ENCODE data around the gene NLRX1. TPM values are rescaled to one million over a fixed set of nuclear protein-coding genes. Genes with fewer than 3 reads are reported as not detected.
"Not testable (repeated sequence)": the region's sequence is repeated elsewhere in the genome, so short reads cannot be mapped to it uniquely, and the experiment has no call there.

NLRX1 gene
- polyA plus RNA-seq, 1 experiment: 4.7 TPM

DNA sequence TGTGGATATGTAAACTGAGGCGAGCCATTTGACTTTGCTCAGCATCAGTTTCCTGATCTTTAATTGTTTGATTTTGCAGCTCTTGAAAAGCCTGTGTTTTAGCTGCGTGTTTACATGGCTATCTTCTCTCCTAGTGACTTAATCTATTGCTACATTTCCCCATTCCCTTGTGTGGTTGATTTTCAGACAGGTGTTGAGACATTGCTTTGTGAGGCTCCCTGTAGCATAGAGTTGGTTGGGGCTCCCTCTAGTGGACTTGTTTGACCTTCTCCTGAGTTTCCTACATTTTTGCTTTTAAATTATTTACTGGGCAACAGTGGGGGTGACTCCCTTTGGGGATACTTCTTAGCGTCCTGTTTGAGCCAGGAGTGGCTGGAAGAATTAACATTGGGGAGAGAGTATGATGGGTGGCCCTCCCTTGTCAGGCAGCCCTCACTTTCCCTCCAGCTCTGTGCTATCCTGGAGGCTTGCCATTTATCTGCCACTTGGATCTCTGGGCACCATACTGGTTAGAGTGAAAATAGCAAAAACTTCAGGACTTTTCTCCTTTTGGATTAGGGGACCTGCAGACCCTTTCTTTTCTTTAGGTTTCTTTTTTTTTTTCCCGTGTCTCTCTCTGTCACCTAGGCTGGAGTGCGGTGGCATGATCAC, 28.4 kb downstream of the NLRX1 start:
- Histone ChIP-seq H3K27me3 (ENCODE audit: control insufficient read depth, insufficient read depth, low read length) (no peaks in the 10 kb centered on the region), H3K27ac (ENCODE audit: low read depth, low read length) (no peak overlapping the region), H3K4me3 (ENCODE audit: low read depth, low read length) (no peak overlapping the region), H3K9me3 (ENCODE audit: control insufficient read depth, insufficient read depth, low read length) (no peaks in the 10 kb centered on the region)
- ChIA-PET POLR2A (interaction anchor here (0.7 to 1.3 kb wide), 3 partner anchors 9 to 129 kb away, joined by 3 to 4 read pairs (median 3); partner anchors contain the start of genes CBL and VPS11), CTCF (interaction anchor here (0.5 to 6.5 kb wide), 51 partner anchors 8 to 455 kb away, joined by 3 to 64 read pairs (median 4); partner anchors contain the start of genes C2CD2L, CBL, DPAGT1 and HINFP)
- TF ChIP-seq, protein P1, sequence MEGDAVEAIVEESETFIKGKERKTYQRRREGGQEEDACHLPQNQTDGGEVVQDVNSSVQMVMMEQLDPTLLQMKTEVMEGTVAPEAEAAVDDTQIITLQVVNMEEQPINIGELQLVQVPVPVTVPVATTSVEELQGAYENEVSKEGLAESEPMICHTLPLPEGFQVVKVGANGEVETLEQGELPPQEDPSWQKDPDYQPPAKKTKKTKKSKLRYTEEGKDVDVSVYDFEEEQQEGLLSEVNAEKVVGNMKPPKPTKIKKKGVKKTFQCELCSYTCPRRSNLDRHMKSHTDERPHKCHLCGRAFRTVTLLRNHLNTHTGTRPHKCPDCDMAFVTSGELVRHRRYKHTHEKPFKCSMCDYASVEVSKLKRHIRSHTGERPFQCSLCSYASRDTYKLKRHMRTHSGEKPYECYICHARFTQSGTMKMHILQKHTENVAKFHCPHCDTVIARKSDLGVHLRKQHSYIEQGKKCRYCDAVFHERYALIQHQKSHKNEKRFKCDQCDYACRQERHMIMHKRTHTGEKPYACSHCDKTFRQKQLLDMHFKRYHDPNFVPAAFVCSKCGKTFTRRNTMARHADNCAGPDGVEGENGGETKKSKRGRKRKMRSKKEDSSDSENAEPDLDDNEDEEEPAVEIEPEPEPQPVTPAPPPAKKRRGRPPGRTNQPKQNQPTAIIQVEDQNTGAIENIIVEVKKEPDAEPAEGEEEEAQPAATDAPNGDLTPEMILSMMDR (IDR thresholded peaks at IDR 0.05; ENCODE audit: low read depth, low read length): peak; percentile 86
- DNase-seq (ENCODE audit: low read depth, low spot score): peak; percentile 78

DNA sequence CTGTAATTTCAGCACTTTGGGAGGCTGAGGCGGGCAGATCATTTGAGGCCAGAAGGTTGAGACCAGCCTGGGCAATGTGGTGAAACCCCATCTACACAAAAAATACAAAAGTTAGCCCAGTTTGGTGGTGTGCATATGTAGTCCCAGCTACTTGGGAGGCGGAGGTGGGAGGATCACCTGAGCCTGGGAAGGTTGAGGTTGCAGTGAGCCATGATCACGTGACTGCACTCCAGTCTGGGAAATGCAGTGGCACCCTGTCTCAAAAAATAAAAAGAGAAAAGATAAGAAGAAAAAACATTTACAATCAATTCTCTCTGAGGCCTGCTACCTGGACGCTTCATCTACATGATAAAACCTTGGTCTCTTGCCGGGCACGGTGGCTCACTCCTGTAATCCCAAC, 30.4 kb downstream of the NLRX1 start:
- CTCF ChIA-PET: interaction anchor here (0.7 kb wide), 1 partner anchor 131 kb away, joined by 6 read pairs; no protein-coding TSS in a partner anchor
- POLR2A ChIA-PET: no interaction called here

DNA sequence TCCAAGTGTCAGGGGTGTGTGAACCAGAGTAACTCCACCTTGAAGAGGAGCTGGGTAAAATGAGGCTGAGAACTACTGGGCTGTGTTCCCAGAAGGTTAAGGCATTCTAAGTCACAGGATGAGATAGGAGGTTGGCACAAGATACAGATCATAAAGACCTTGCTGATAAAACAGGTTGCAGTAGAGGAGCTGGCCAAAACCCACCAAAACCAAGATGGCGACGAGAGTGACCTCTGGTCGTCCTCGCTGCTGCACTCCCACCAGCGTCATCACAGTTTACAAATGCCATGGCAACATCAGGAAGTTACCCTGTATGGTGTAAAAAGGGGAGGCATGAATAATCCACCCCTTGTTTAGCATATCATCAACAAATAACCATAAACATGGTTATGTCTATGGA, 32.7 kb downstream of the NLRX1 start:
- CTCF ChIA-PET: interaction anchor here (0.6 to 2.5 kb wide), 4 partner anchors 56 to 131 kb away, joined by 4 to 18 read pairs (median 5); no protein-coding TSS in a partner anchor
- H3K9me3 ChIP-seq (ENCODE audit: control insufficient read depth, insufficient read depth, low read length); H3K27me3 ChIP-seq (ENCODE audit: control insufficient read depth, insufficient read depth, low read length); DNase-seq (ENCODE audit: low read depth, low spot score); H3K27ac ChIP-seq (ENCODE audit: low read depth, low read length); H3K4me3 ChIP-seq (ENCODE audit: low read depth, low read length); POLR2A ChIA-PET: not testable (repeated sequence)

More for the DNA sequence above, 30.4 kb downstream of the NLRX1 start:
- Histone ChIP-seq H3K4me3 (ENCODE audit: low read depth, low read length) (no peak overlapping the region), H3K9me3 (ENCODE audit: control insufficient read depth, insufficient read depth, low read length) (no peaks in the 10 kb centered on the region), H3K27me3 (ENCODE audit: control insufficient read depth, insufficient read depth, low read length) (peaks cover 2% of the 10 kb centered on the region), H3K27ac (ENCODE audit: low read depth, low read length) (no peak overlapping the region)
- DNase-seq (ENCODE audit: low read depth, low spot score): no peak
- TF ChIP-seq, protein P1 (IDR thresholded peaks at IDR 0.05; ENCODE audit: low read depth, low read length): no peak

DNA sequence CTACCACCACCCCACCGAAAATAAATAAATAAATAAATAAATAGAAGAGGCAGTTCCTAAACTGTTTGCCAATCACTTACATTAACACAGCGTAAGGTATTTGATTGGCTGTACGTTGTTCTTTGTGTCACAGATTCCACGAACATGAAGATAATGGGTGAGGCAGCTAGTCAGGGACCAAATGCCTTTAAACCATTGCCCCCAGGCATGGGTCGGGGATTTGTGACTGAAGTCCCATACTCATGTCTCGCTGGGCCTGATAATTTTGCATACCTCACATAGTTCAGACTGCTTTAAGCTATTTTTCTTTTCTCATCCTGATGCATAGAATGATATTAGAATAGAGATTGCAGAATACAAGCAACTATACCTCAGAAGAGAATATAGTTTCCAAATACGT, 34.0 kb downstream of the NLRX1 start:
- no peaks in the 10 kb centered on the region; the same call in 1 of the 2 replicates for H3K9me3 ChIP-seq (ENCODE audit: control insufficient read depth, insufficient read depth, low read length)
- H3K4me3 ChIP-seq (ENCODE audit: low read depth, low read length): no peak overlapping the region
- CTCF ChIA-PET: interaction anchor here (2.5 kb wide), 1 partner anchor 57 kb away, joined by 18 read pairs; no protein-coding TSS in a partner anchor
- peaks cover 2% of the 10 kb centered on the region for H3K27me3 ChIP-seq (ENCODE audit: control insufficient read depth, insufficient read depth, low read length)
- H3K27ac ChIP-seq (ENCODE audit: low read depth, low read length): no peak overlapping the region
- POLR2A ChIA-PET: no interaction called here
- DNase-seq (ENCODE audit: low read depth, low spot score): no peak
- TF ChIP-seq, protein P1 (IDR thresholded peaks at IDR 0.05; ENCODE audit: low read depth, low read length): no peak

DNA sequence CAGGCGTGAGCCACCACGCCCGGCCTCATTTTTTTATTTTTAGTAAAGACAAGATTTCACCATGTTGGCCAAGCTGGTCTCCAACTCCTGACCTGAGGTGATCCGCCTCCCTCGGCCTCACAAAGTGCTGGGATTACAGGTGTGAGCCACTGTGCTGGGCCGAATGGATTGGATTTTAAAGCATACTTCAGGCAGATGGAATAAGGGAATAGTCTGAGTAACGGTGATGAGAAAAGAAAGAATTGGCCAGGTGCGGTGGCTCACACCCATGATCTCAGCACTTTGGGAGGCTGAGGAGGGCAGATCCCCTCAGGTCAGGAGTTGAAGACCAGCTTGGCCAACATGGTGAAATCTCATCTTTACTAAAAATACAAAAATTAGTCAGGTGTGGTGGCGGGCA, 35.5 kb downstream of the NLRX1 start:
- no peak overlapping the region for H3K4me3 ChIP-seq (ENCODE audit: low read depth, low read length)
- no peak overlapping the region for H3K27ac ChIP-seq (ENCODE audit: low read depth, low read length)
- TF ChIP-seq, protein P1 (IDR thresholded peaks at IDR 0.05; ENCODE audit: low read depth, low read length): no peak
- POLR2A ChIA-PET: no interaction called here
- no peaks in the 10 kb centered on the region; the same call in 1 of the 2 replicates for H3K9me3 ChIP-seq (ENCODE audit: control insufficient read depth, insufficient read depth, low read length)
- H3K27me3 ChIP-seq (ENCODE audit: control insufficient read depth, insufficient read depth, low read length): peaks cover 2% of the 10 kb centered on the region
- no peak for DNase-seq (ENCODE audit: low read depth, low spot score)
- CTCF ChIA-PET: interaction anchor here (0.5 to 3.2 kb wide), 4 partner anchors 9 to 118 kb away, joined by 3 to 64 read pairs (median 3); no protein-coding TSS in a partner anchor

Data from AG04450 (cell line).